ENCODE results near the gene RPA3. TPM values are rescaled to one million over a fixed set of nuclear protein-coding genes. Genes with fewer than 3 reads are reported as not detected.
"Not testable (repeated sequence)": the region's sequence is repeated elsewhere in the genome, so short reads cannot be mapped to it uniquely, and the experiment has no call there.

The RPA3 gene
- total RNA-seq, 1 donor from 2014 or later = 128 TPM

- H4K20me1 ChIP-seq (ENCODE audit: low read depth) = no peaks in the 10 kb centered on the region
- Mint-ChIP-seq H3K27me3 (ENCODE audit: insufficient read depth, low read depth) (peaks cover 5% of the 10 kb centered on the region), H3K4me3 (no peak overlapping the region), H3K9me3 (peaks cover 4% of the 10 kb centered on the region), H3K36me3 (peaks cover 5% of the 10 kb centered on the region), H3K4me1 (peaks cover 9% of the 10 kb centered on the region), H3K27ac (no peak overlapping the region)
- no peaks in the 10 kb centered on the region for H3K27me3 ChIP-seq
- TF ChIP-seq EZH2phosphoT487 (IDR thresholded peaks at IDR 0.05) (no peak), EZH2 (IDR thresholded peaks at IDR 0.05) (no peak), CTCF (IDR thresholded peaks at IDR 0.05) (no peak)
- no peak for DNase-seq (ENCODE audit: low spot score)
- no peak overlapping the region for H2AFZ ChIP-seq (replicated peaks)
- H3K9ac ChIP-seq = no peak overlapping the region
- peaks cover 43% of the 10 kb centered on the region for H3K79me2 ChIP-seq (ENCODE audit: low read depth)
- peak overlapping the region; percentile 34 for H3K4me2 ChIP-seq
- H3K9me3 ChIP-seq (ENCODE audit: low read depth) = no peaks in the 10 kb centered on the region
- peaks cover 34% of the 10 kb centered on the region for H3K4me1 ChIP-seq
- no peaks in the 10 kb centered on the region for H3K36me3 ChIP-seq
- no peak overlapping the region for H3K27ac ChIP-seq
- peaks cover 16% of the 10 kb centered on the region for H3F3A ChIP-seq (ENCODE audit: low read depth)
- H3K4me3 ChIP-seq = no peak overlapping the region
Observed at GRCh38 chr7:7665031-7665430, 53.4 kb downstream of the RPA3 start.

GRCh38 chr7:7664291-7664690, 54.1 kb downstream of the RPA3 start:
- Histone ChIP-seq H3K27ac (peak overlapping the region; percentile 64), H2AFZ (replicated peaks) (no peak overlapping the region), H3K36me3 (no peaks in the 10 kb centered on the region), H3K27me3 (no peaks in the 10 kb centered on the region), H3K9me3 (ENCODE audit: low read depth) (no peaks in the 10 kb centered on the region), H3K4me3 (no peak overlapping the region), H3F3A (ENCODE audit: low read depth) (peaks cover 16% of the 10 kb centered on the region), H3K4me2 (peak overlapping the region; percentile 15), H3K9ac (no peak overlapping the region), H4K20me1 (ENCODE audit: low read depth) (no peaks in the 10 kb centered on the region), H3K4me1 (peaks cover 34% of the 10 kb centered on the region), H3K79me2 (ENCODE audit: low read depth) (peaks cover 47% of the 10 kb centered on the region)
- H3K9me3 Mint-ChIP-seq = peaks cover 9% of the 10 kb centered on the region
- H3K4me1 Mint-ChIP-seq = peaks cover 9% of the 10 kb centered on the region
- peaks cover 5% of the 10 kb centered on the region for H3K27me3 Mint-ChIP-seq (ENCODE audit: insufficient read depth, low read depth)
- TF ChIP-seq EZH2phosphoT487 (IDR thresholded peaks at IDR 0.05) = no peak
- TF ChIP-seq CTCF (IDR thresholded peaks at IDR 0.05) = no peak
- no peak for TF ChIP-seq EZH2 (IDR thresholded peaks at IDR 0.05)
- H3K27ac Mint-ChIP-seq = peak overlapping the region; percentile 16
- peaks cover 9% of the 10 kb centered on the region for H3K36me3 Mint-ChIP-seq
- no peak for DNase-seq (ENCODE audit: low spot score)
- no peak overlapping the region for H3K4me3 Mint-ChIP-seq

- Histone ChIP-seq H3F3A (ENCODE audit: low read depth) (peaks cover 16% of the 10 kb centered on the region), H3K27ac (no peak overlapping the region), H3K27me3 (no peaks in the 10 kb centered on the region), H3K4me3 (no peak overlapping the region), H3K9me3 (ENCODE audit: low read depth) (no peaks in the 10 kb centered on the region), H4K20me1 (ENCODE audit: low read depth) (no peaks in the 10 kb centered on the region), H3K79me2 (ENCODE audit: low read depth) (peaks cover 48% of the 10 kb centered on the region), H2AFZ (replicated peaks) (no peak overlapping the region), H3K4me1 (peaks cover 34% of the 10 kb centered on the region), H3K36me3 (no peaks in the 10 kb centered on the region), H3K9ac (no peak overlapping the region), H3K4me2 (peak overlapping the region; percentile 15)
- peak; percentile 69 for TF ChIP-seq CTCF (IDR thresholded peaks at IDR 0.05)
- no peak for TF ChIP-seq EZH2 (IDR thresholded peaks at IDR 0.05)
- Mint-ChIP-seq H3K9me3 (peaks cover 24% of the 10 kb centered on the region), H3K4me3 (no peak overlapping the region), H3K4me1 (peaks cover 9% of the 10 kb centered on the region), H3K27me3 (ENCODE audit: insufficient read depth, low read depth) (peaks cover 9% of the 10 kb centered on the region), H3K27ac (no peak overlapping the region), H3K36me3 (peaks cover 10% of the 10 kb centered on the region)
- peak; percentile 58 for DNase-seq (ENCODE audit: low spot score)
Observed at GRCh38 chr7:7662527-7662926, 55.9 kb downstream of the RPA3 start.

GRCh38 chr7:7656459-7656858, 61.9 kb downstream of the RPA3 start:
- H3K4me2 ChIP-seq; H3K36me3 ChIP-seq; H4K20me1 ChIP-seq (ENCODE audit: low read depth); H3K9ac ChIP-seq; H3K27ac ChIP-seq; H3K4me3 Mint-ChIP-seq; H2AFZ ChIP-seq (replicated peaks); H3K27me3 Mint-ChIP-seq (ENCODE audit: insufficient read depth, low read depth); H3K27me3 ChIP-seq; H3F3A ChIP-seq (ENCODE audit: low read depth); H3K27ac Mint-ChIP-seq; H3K9me3 ChIP-seq (ENCODE audit: low read depth); DNase-seq (ENCODE audit: low spot score); H3K4me1 Mint-ChIP-seq; H3K4me3 ChIP-seq; H3K4me1 ChIP-seq: not testable (repeated sequence)
- H3K79me2 ChIP-seq (ENCODE audit: low read depth) = peaks cover 49% of the 10 kb centered on the region
- Mint-ChIP-seq H3K36me3 (peaks cover 14% of the 10 kb centered on the region), H3K9me3 (peaks cover 33% of the 10 kb centered on the region)

Data from neural progenitor cell (in vitro differentiated cells).